Right lobe of liver (tissue), 6 donors: Measurements from ENCODE around the gene ARMH4. TPM values are rescaled to one million over a fixed set of nuclear protein-coding genes. Genes with fewer than 3 reads are reported as not detected.

ENCODE experiments used
- ATAC-seq, 4 donors: fragments of 200-7000 bp; cut with Tn5 transposase; one replicate each; pipeline ENCODE4 v1.9.1; 2020; ENCODE audit warnings: mild to moderate bottlenecking in 4 of 4, moderate library complexity in 4 of 4
- DNase-seq, 3 donors: peaks; one replicate each; pipeline ENCODE4 v3.0.0-alpha.2; 2020
- H3K27ac ChIP-seq, 3 donors: fragments of 200-600 bp; one replicate each; pipeline ENCODE4 v1.8.0; 2022
- H3K27me3 ChIP-seq, 2 donors: fragments of 200-600 bp; one replicate each; pipeline ENCODE4 v1.8.0; 2022
- H3K36me3 ChIP-seq, 4 donors: fragments of 200-600 bp; sonication (generic) in 1 of 4; one replicate each; pipeline versions ENCODE4 v1.5.1 to v1.8.0; 2017 to 2022; ENCODE audit warnings: control low read depth in 1 of 4
- H3K4me1 ChIP-seq, 4 donors: fragments of 200-600 bp; sonication (generic) in 1 of 4; one replicate each; pipeline versions ENCODE4 v1.5.1 to v1.8.0; 2017 to 2022; ENCODE audit warnings: control low read depth in 1 of 4
- H3K4me3 ChIP-seq, 3 donors: fragments of 200-600 bp; one replicate each; pipeline ENCODE4 v1.8.0; 2022
- H3K9me3 ChIP-seq, 4 donors: fragments of 200-600 bp; sonication (generic) in 1 of 4; one replicate each; pipeline versions ENCODE4 v1.5.1 to v1.8.0; 2017 to 2022; ENCODE audit warnings: control low read depth in 1 of 4
- CTCF ChIP-seq, 4 donors: fragments of 200-600 bp in 3 of 4; fragments of 450-650 bp in 1 of 4; IDR thresholded peaks; one replicate each; pipeline versions ENCODE4 v1.5.1 to v1.8.0; 2016 to 2022; ENCODE audit warnings: antibody characterized with exemption in 4 of 4, mild to moderate bottlenecking in 2 of 4
- POLR2A ChIP-seq: fragments of 450-650 bp; IDR thresholded peaks from one replicate; pipeline ENCODE4 v1.6.1; 2017; ENCODE audit warnings: antibody characterized with exemption, mild to moderate bottlenecking
- WGBS: methylation state at CpG from one replicate; pipeline ENCODE4 v1.1.6; 2018; ENCODE audit warnings: low coverage, low lambda C conversion rate; ENCODE audit not compliant: insufficient coverage; ENCODE audit errors: missing lambda C conversion rate; 5-methylcytosine and 5-hydroxymethylcytosine counted together
- intact Hi-C, 2 donors: fragments of 100-400 bp; cut with DNase I; formaldehyde crosslinking; loops; one replicate each; pipeline versions ENCODE4 v1.11.2 to v1.14.1; 2022
- total RNA-seq, 6 experiments: library from RNA; depleted of rRNA in 2 of 6; stranded (reverse); fragments of >200 nt in 2 of 6; fragmentation: NEBNext Ultra II Directional in 3 of 6; extraction: Animal tissue kit (Norgen Biotek cat#: 25700) in 3 of 6; gene quantifications; one replicate each; pipeline versions ENCODE4 v1.1.0 to v1.2.4, GENCODE V29; 2016 to 2023
- donor health status: DM: no; HTN: yes; CAD: no.
- donor health status: DM: no; HTN: no; CAD: no.
- donor health status: DM: no; HTN: no; CAD: no.
- donor health status: DM: no; HTN: yes; CAD: no.
- donor health status: DM: no; HTN: yes; CAD: no.

ARMH4 gene
- total RNA-seq, 6 experiments from 2014 or later, result 0.25 to 2.1 (median 0.62) TPM

GRCh38 chr14:58071341-58071740 lies 80.7 kb downstream of the ARMH4 start:
- H3K27me3 ChIP-seq, result no peaks in the 10 kb centered on the region
- 20% methylated on average over 1 of the region's 1 CpG for WGBS
- ATAC-seq (peak in 2 of 4 donors; percentile 27 to 69), DNase-seq (no peak)
- H3K27ac ChIP-seq, result no peak overlapping the region
- intact Hi-C loops, result no loop called here
- H3K4me1 ChIP-seq, result peaks cover 0 to 10% (median 0%) of the 10 kb centered on the region in 4 donors
- H3K4me3 ChIP-seq, result no peak overlapping the region
- H3K36me3 ChIP-seq, result no peaks in the 10 kb centered on the region
- no peak for TF ChIP-seq CTCF (IDR thresholded peaks at IDR 0.05)
- TF ChIP-seq POLR2A, result no peak
- no peaks in the 10 kb centered on the region for H3K9me3 ChIP-seq

GRCh38 chr14:58068306-58068705 lies 83.7 kb downstream of the ARMH4 start:
- WGBS, result 82% methylated on average over 1 of the region's 1 CpG
- Histone ChIP-seq H3K9me3 (no peaks in the 10 kb centered on the region), H3K4me1 (peaks cover 0 to 10% (median 0%) of the 10 kb centered on the region in 4 donors), H3K36me3 (no peaks in the 10 kb centered on the region), H3K4me3 (no peak overlapping the region), H3K27ac (no peak overlapping the region), H3K27me3 (no peaks in the 10 kb centered on the region)
- no peak for ATAC-seq
- no peak for DNase-seq
- no peak for TF ChIP-seq CTCF (IDR thresholded peaks at IDR 0.05)
- no peak for TF ChIP-seq POLR2A
- intact Hi-C loops, result no loop called here

- Histone ChIP-seq H3K9me3 (no peaks in the 10 kb centered on the region), H3K27me3 (no peaks in the 10 kb centered on the region), H3K27ac (no peak overlapping the region), H3K4me3 (no peak overlapping the region), H3K4me1 (peaks cover 0 to 6% (median 0%) of the 10 kb centered on the region in 4 donors), H3K36me3 (no peaks in the 10 kb centered on the region)
- intact Hi-C loops, result no loop called here
- DNase-seq (no peak), ATAC-seq (no peak)
- TF ChIP-seq CTCF (IDR thresholded peaks at IDR 0.05) (no peak), POLR2A (no peak)
Measured at GRCh38 chr14:58066115-58066514, 85.9 kb downstream of the ARMH4 start.

- H3K4me3 ChIP-seq, result no peak overlapping the region
- no peak for TF ChIP-seq CTCF (IDR thresholded peaks at IDR 0.05)
- TF ChIP-seq POLR2A, result no peak
- whole genome bisulfite sequencing, result 43% methylated on average over 3 of the region's 4 CpGs
- H3K9me3 ChIP-seq, result no peaks in the 10 kb centered on the region
- H3K27me3 ChIP-seq, result no peaks in the 10 kb centered on the region
- DNase-seq (no peak), ATAC-seq (no peak)
- no peak overlapping the region for H3K27ac ChIP-seq
- intact Hi-C loops, result no loop called here
- no peaks in the 10 kb centered on the region for H3K36me3 ChIP-seq
- no peaks in the 10 kb centered on the region for H3K4me1 ChIP-seq
Measured at GRCh38 chr14:58061581-58061980, 90.4 kb downstream of the ARMH4 start.

- H3K27ac ChIP-seq, result no peak overlapping the region
- no peaks in the 10 kb centered on the region for H3K27me3 ChIP-seq
- no peak for TF ChIP-seq CTCF (IDR thresholded peaks at IDR 0.05)
- no peak for TF ChIP-seq POLR2A
- no peaks in the 10 kb centered on the region for H3K4me1 ChIP-seq
- no peaks in the 10 kb centered on the region for H3K36me3 ChIP-seq
- H3K4me3 ChIP-seq, result no peak overlapping the region
- 51% methylated on average over 3 of the region's 4 CpGs for WGBS
- DNase-seq, result no peak
- H3K9me3 ChIP-seq, result no peaks in the 10 kb centered on the region
- no peak for ATAC-seq
- intact Hi-C loops, result no loop called here
Measured at GRCh38 chr14:58060898-58061297, 91.1 kb downstream of the ARMH4 start.
